A673 (cell line): ENCODE results near the gene FLT4. TPM values are rescaled to one million over a fixed set of nuclear protein-coding genes. Genes with fewer than 3 reads are reported as not detected.

ENCODE experiments used
- BruUV-seq: library from RNA; stranded (reverse); fragments of 400-500 nt; replicated peaks from 2 replicates; lab custom pipeline; 2021; lab: Mats Ljungman, UMichigan
- CTCF ChIA-PET: fragments of 300-600 bp; sonication (Branson Sonifier 250); formaldehyde crosslinking; loops from one replicate; lab custom pipeline; 2022; ENCODE audit warnings: antibody characterized with exemption; lab: Charles Lee
- POLR2A ChIA-PET: fragments of 300-600 bp; sonication (Branson Sonifier 250); formaldehyde crosslinking; loops from one replicate; lab custom pipeline; 2022; ENCODE audit warnings: antibody characterized with exemption; ENCODE audit not compliant: low non-redundant PET; lab: Charles Lee
- DNase-seq: peaks from one replicate; pipeline ENCODE4 v3.0.0-alpha.2; 2015; ENCODE audit warnings: low spot score
- H3K27ac ChIP-seq: fragments of 200-600 bp; sonication (generic); 2 replicates; pipeline ENCODE4 v1.5.1; 2016; ENCODE audit warnings: mixed run types, low read depth, mild to moderate bottlenecking, mixed read lengths, antibody characterized with exemption, low read length; ENCODE audit not compliant: poor library complexity, severe bottlenecking
- H3K27me3 ChIP-seq: fragments of 200-600 bp; sonication (generic); replicated peaks from 2 replicates; pipeline ENCODE4 v1.6.1; 2017; ENCODE audit warnings: mixed run types, low read depth, mild to moderate bottlenecking, mixed read lengths, antibody characterized with exemption, low read length; ENCODE audit not compliant: insufficient read depth, poor library complexity
- H3K36me3 ChIP-seq: fragments of 200-600 bp; sonication (generic); 2 replicates; pipeline ENCODE4 v1.6.1; 2016; ENCODE audit warnings: mixed run types, mild to moderate bottlenecking, mixed read lengths, antibody characterized with exemption, low read length; ENCODE audit not compliant: insufficient read depth, poor library complexity, severe bottlenecking
- H3K4me1 ChIP-seq: fragments of 200-600 bp; sonication (generic); 2 replicates; pipeline ENCODE4 v1.6.1; 2017; ENCODE audit warnings: mixed run types, mild to moderate bottlenecking, mixed read lengths, antibody characterized with exemption, low read length; ENCODE audit not compliant: insufficient read depth, poor library complexity, severe bottlenecking
- H3K4me3 ChIP-seq: fragments of 200-600 bp; sonication (generic); 2 replicates; pipeline ENCODE4 v1.5.1; 2016; ENCODE audit warnings: low read depth, mixed run types, mild to moderate bottlenecking, mixed read lengths, low read length; ENCODE audit not compliant: poor library complexity, severe bottlenecking
- H3K9me3 ChIP-seq: fragments of 200-600 bp; sonication (generic); 2 replicates; pipeline ENCODE4 v1.6.1; 2016; ENCODE audit warnings: mixed run types, low read depth, mild to moderate bottlenecking, mixed read lengths, antibody characterized with exemption, low read length; ENCODE audit not compliant: poor library complexity, severe bottlenecking
- CTCF ChIP-seq: fragments of 300-800, 200-600 bp; sonication (generic); conservative IDR thresholded peaks from 2 replicates; pipeline ENCODE4 v1.5.1; 2017; ENCODE audit warnings: low read depth, mild to moderate bottlenecking, antibody characterized with exemption, low read length, moderate library complexity, mixed read lengths
- EZH2 ChIP-seq: fragments of 200-600 bp; sonication (generic); IDR thresholded peaks from 2 replicates; pipeline ENCODE4 v1.6.1; 2017; ENCODE audit warnings: borderline replicate concordance, low read depth, mild to moderate bottlenecking, mixed read lengths, antibody characterized with exemption, low read length; ENCODE audit not compliant: poor library complexity, severe bottlenecking
- intact Hi-C: fragments of 100-400 bp; cut with micrococcal nuclease; formaldehyde crosslinking; loops from one replicate; pipeline ENCODE4 v1.10.0; 2022; ENCODE audit not compliant: unreplicated experiment
- total RNA-seq: library from RNA; stranded (reverse); gene quantifications from 2 replicates; pipeline ENCODE4 v1.2.3, GENCODE V29; 2021

Gene FLT4
- total RNA-seq, 1 experiment from 2014 or later: 8.6 TPM

- CTCF ChIA-PET: no interaction called here
- POLR2A ChIA-PET: no interaction called here
- Histone ChIP-seq H3K27ac (no peak overlapping the region), H3K4me1 (no peaks in the 10 kb centered on the region), H3K4me3 (no peak overlapping the region), H3K9me3 (no peaks in the 10 kb centered on the region), H3K27me3 (peaks cover 3% of the 10 kb centered on the region), H3K36me3 (no peaks in the 10 kb centered on the region)
- no peak for DNase-seq
- no TSS peak for BruUV-seq
- intact Hi-C loops: no loop called here
- no peak for TF ChIP-seq CTCF
- TF ChIP-seq EZH2: no peak
Observed at GRCh38 chr5:180642779-180643178, 6.6 kb downstream of the FLT4 start.

- ChIA-PET POLR2A (no interaction called here), CTCF (no interaction called here)
- BruUV-seq: no TSS peak
- Histone ChIP-seq H3K27ac (no peak overlapping the region), H3K27me3 (no peaks in the 10 kb centered on the region), H3K9me3 (no peaks in the 10 kb centered on the region), H3K4me3 (no peak overlapping the region), H3K4me1 (no peaks in the 10 kb centered on the region), H3K36me3 (no peaks in the 10 kb centered on the region)
- DNase-seq: no peak
- intact Hi-C loops: no loop called here
- TF ChIP-seq EZH2 (no peak), CTCF (no peak)
Observed at GRCh38 chr5:180642181-180642775, 7.1 kb downstream of the FLT4 start.

- no peak for DNase-seq
- no peak overlapping the region for H3K4me3 ChIP-seq
- no peak overlapping the region for H3K27ac ChIP-seq
- no peaks in the 10 kb centered on the region for H3K36me3 ChIP-seq
- no peaks in the 10 kb centered on the region for H3K4me1 ChIP-seq
- H3K9me3 ChIP-seq: no peaks in the 10 kb centered on the region
- no TSS peak for BruUV-seq
- TF ChIP-seq CTCF: no peak
- TF ChIP-seq EZH2: no peak
- H3K27me3 ChIP-seq: no peaks in the 10 kb centered on the region
- ChIA-PET CTCF (interaction anchor here (0.5 kb wide), 1 partner anchor 223 kb away, joined by 4 read pairs; no protein-coding TSS in a partner anchor), POLR2A (no interaction called here)
- intact Hi-C loops: no loop called here
Observed at GRCh38 chr5:180641566-180641900, 7.9 kb downstream of the FLT4 start.
